Neural cell (in vitro differentiated cells): ENCODE measurements around the gene NEFH. TPM values are rescaled to one million over a fixed set of nuclear protein-coding genes. Genes with fewer than 3 reads are reported as not detected.

Experiments used
- H2AFZ ChIP-seq: fragments of 200-600, 300-800 bp; sonication (generic), shearing (Covaris generic); 2 replicates; pipeline ENCODE4 v1.6.0; 2014; ENCODE audit warnings: low read depth, mild to moderate bottlenecking, antibody characterized with exemption, low read length, moderate library complexity
- H3F3A ChIP-seq: fragments of 200-600 bp; shearing (Covaris generic); 2 replicates; pipeline ENCODE4 v1.6.1; 2016; ENCODE audit warnings: mild to moderate bottlenecking, moderate library complexity, mixed read lengths, antibody characterized with exemption, low read length; ENCODE audit not compliant: insufficient read depth, poor library complexity, severe bottlenecking
- H3K27ac ChIP-seq: fragments of 200-600, 300-800 bp; sonication (generic), shearing (Covaris generic); 2 replicates; pipeline ENCODE4 v1.5.1; 2014; ENCODE audit warnings: mild to moderate bottlenecking, low read length, moderate library complexity
- H3K27me3 ChIP-seq: fragments of 300-800, 200-600 bp; sonication (generic), shearing (Covaris generic); 2 replicates; pipeline ENCODE4 v1.6.0; 2014; ENCODE audit warnings: mild to moderate bottlenecking, low read depth, low read length, moderate library complexity; ENCODE audit not compliant: insufficient read depth
- H3K36me3 ChIP-seq: fragments of 300-800, 200-600 bp; sonication (generic), shearing (Covaris generic); 2 replicates; pipeline ENCODE4 v1.5.1; 2014; ENCODE audit warnings: mild to moderate bottlenecking, antibody characterized with exemption, low read length, moderate library complexity; ENCODE audit not compliant: insufficient read depth
- H3K4me2 ChIP-seq: fragments of 300-800, 200-600 bp; sonication (generic), shearing (Covaris generic); 2 replicates; pipeline ENCODE4 v1.6.0; 2014; ENCODE audit warnings: mild to moderate bottlenecking, low read length
- H3K4me3 ChIP-seq: fragments of 300-800, 200-600 bp; sonication (generic), shearing (Covaris generic); 2 replicates; pipeline ENCODE4 v1.5.1; 2014; ENCODE audit warnings: mild to moderate bottlenecking, low read length, moderate library complexity
- H3K79me2 ChIP-seq: fragments of 200-600 bp; shearing (Covaris generic); replicated peaks from 2 replicates; pipeline ENCODE4 v1.6.0; 2014; ENCODE audit warnings: mild to moderate bottlenecking, low read length, moderate library complexity; ENCODE audit not compliant: insufficient read depth
- H3K9ac ChIP-seq: fragments of 300-800, 200-600 bp; sonication (generic), shearing (Covaris generic); 2 replicates; pipeline ENCODE4 v1.6.1; 2016; ENCODE audit warnings: mild to moderate bottlenecking, low read length, mixed read lengths
- H3K9me2 ChIP-seq: fragments of 200-600 bp; shearing (Covaris generic); 2 replicates; pipeline ENCODE4 v1.6.1; 2016; ENCODE audit warnings: mild to moderate bottlenecking, low read length, mixed read lengths; ENCODE audit not compliant: insufficient read depth
- H3K9me3 ChIP-seq: fragments of 200-600, 300-800 bp; sonication (generic), shearing (Covaris generic); 2 replicates; pipeline ENCODE4 v1.6.1; 2016; ENCODE audit warnings: mild to moderate bottlenecking, mixed run types, low read length, moderate library complexity, mixed read lengths
- H4K20me1 ChIP-seq: fragments of 200-600 bp; shearing (Covaris generic); 2 replicates; pipeline ENCODE4 v1.6.1; 2016; ENCODE audit warnings: mild to moderate bottlenecking, mixed run types; ENCODE audit not compliant: insufficient read depth
- EP300 ChIP-seq: fragments of 450-650 bp; conservative IDR thresholded peaks from 2 replicates; pipeline ENCODE4 v1.6.1; 2014; ENCODE audit warnings: antibody characterized with exemption, mild to moderate bottlenecking, moderate library complexity; ENCODE audit not compliant: poor library complexity, severe bottlenecking
- EZH2 ChIP-seq: fragments of 200-600, 300-800 bp; shearing (Covaris generic), sonication (generic); IDR thresholded peaks from 2 replicates; pipeline ENCODE4 v1.6.1; 2014; ENCODE audit warnings: antibody characterized with exemption, low read length, borderline replicate concordance, mild to moderate bottlenecking; ENCODE audit not compliant: insufficient read depth, poor library complexity, severe bottlenecking
- MXI1 ChIP-seq: fragments of 450-650 bp; conservative IDR thresholded peaks from 2 replicates; pipeline ENCODE4 v1.6.1; 2014; ENCODE audit warnings: antibody characterized with exemption, mild to moderate bottlenecking; ENCODE audit not compliant: poor library complexity, severe bottlenecking
- POLR2AphosphoS5 ChIP-seq: IDR thresholded peaks from 2 replicates; pipeline ENCODE4 v1.6.1; 2012
- RAD21 ChIP-seq: fragments of 450-650 bp; conservative IDR thresholded peaks from 2 replicates; pipeline ENCODE4 v1.6.1; 2014; ENCODE audit warnings: antibody characterized with exemption, mild to moderate bottlenecking, moderate library complexity
- SMC3 ChIP-seq: fragments of 450-650 bp; conservative IDR thresholded peaks from 2 replicates; pipeline ENCODE4 v1.6.1; 2014; ENCODE audit warnings: antibody characterized with exemption, mild to moderate bottlenecking, moderate library complexity; ENCODE audit not compliant: poor library complexity
- TAF1 ChIP-seq: IDR thresholded peaks from 2 replicates; pipeline ENCODE4 v1.6.1; 2012; ENCODE audit warnings: low read depth
- polyA plus RNA-seq: library from polyadenylated mRNA; depleted of rRNA; stranded (reverse); fragments of >200 nt; gene quantifications from 2 replicates; pipeline ENCODE4 v1.2.3, GENCODE V29; 2014
- TF ChIP-seq, protein P1 (sequence below): fragments of 450-650 bp; IDR thresholded peaks from 2 replicates; pipeline ENCODE4 v1.5.1; 2014; ENCODE audit warnings: antibody characterized with exemption, mild to moderate bottlenecking, moderate library complexity; ENCODE audit not compliant: poor library complexity, severe bottlenecking
- TF ChIP-seq, protein P2 (sequence below): IDR thresholded peaks from 2 replicates; pipeline ENCODE4 v1.6.1; 2012; ENCODE audit warnings: borderline replicate concordance

Gene NEFH
- polyA plus RNA-seq, 1 donor from 2014 or later, result 0.05 TPM

DNA sequence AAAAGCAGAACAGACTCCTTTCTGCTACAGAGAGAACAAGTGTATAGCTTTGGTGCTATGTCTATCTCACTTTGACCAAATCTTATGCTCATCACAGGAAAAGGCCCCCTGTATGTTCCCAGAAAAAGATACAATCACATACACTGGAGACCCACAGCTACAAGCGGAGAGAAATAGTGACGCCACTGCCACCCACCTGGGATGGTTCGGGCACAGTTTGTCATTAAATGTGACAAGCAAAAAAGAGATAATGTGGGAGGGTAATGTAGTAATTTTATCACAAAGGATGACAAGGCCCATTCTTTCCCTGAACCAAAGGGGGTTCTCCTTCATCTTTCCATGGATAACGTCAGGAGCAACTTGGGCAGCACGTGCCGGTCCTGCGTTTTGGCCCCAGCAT lies 41.5 kb downstream of the NEFH start:
- no peak overlapping the region for H3K4me2 ChIP-seq
- H3K9ac ChIP-seq, result no peak overlapping the region
- no peaks in the 10 kb centered on the region for H3K9me3 ChIP-seq
- no peaks in the 10 kb centered on the region for H3K27me3 ChIP-seq
- H4K20me1 ChIP-seq, result no peaks in the 10 kb centered on the region
- no peaks in the 10 kb centered on the region for H3K79me2 ChIP-seq
- H3K4me3 ChIP-seq, result no peak overlapping the region
- H2AFZ ChIP-seq, result no peak overlapping the region
- TF ChIP-seq EP300, result no peak
- TF ChIP-seq, protein P1, sequence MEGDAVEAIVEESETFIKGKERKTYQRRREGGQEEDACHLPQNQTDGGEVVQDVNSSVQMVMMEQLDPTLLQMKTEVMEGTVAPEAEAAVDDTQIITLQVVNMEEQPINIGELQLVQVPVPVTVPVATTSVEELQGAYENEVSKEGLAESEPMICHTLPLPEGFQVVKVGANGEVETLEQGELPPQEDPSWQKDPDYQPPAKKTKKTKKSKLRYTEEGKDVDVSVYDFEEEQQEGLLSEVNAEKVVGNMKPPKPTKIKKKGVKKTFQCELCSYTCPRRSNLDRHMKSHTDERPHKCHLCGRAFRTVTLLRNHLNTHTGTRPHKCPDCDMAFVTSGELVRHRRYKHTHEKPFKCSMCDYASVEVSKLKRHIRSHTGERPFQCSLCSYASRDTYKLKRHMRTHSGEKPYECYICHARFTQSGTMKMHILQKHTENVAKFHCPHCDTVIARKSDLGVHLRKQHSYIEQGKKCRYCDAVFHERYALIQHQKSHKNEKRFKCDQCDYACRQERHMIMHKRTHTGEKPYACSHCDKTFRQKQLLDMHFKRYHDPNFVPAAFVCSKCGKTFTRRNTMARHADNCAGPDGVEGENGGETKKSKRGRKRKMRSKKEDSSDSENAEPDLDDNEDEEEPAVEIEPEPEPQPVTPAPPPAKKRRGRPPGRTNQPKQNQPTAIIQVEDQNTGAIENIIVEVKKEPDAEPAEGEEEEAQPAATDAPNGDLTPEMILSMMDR, result no peak
- no peak for TF ChIP-seq TAF1
- no peak for TF ChIP-seq SMC3
- TF ChIP-seq RAD21, result no peak
- no peak for TF ChIP-seq MXI1
- TF ChIP-seq EZH2, result no peak
- TF ChIP-seq, protein P2, sequence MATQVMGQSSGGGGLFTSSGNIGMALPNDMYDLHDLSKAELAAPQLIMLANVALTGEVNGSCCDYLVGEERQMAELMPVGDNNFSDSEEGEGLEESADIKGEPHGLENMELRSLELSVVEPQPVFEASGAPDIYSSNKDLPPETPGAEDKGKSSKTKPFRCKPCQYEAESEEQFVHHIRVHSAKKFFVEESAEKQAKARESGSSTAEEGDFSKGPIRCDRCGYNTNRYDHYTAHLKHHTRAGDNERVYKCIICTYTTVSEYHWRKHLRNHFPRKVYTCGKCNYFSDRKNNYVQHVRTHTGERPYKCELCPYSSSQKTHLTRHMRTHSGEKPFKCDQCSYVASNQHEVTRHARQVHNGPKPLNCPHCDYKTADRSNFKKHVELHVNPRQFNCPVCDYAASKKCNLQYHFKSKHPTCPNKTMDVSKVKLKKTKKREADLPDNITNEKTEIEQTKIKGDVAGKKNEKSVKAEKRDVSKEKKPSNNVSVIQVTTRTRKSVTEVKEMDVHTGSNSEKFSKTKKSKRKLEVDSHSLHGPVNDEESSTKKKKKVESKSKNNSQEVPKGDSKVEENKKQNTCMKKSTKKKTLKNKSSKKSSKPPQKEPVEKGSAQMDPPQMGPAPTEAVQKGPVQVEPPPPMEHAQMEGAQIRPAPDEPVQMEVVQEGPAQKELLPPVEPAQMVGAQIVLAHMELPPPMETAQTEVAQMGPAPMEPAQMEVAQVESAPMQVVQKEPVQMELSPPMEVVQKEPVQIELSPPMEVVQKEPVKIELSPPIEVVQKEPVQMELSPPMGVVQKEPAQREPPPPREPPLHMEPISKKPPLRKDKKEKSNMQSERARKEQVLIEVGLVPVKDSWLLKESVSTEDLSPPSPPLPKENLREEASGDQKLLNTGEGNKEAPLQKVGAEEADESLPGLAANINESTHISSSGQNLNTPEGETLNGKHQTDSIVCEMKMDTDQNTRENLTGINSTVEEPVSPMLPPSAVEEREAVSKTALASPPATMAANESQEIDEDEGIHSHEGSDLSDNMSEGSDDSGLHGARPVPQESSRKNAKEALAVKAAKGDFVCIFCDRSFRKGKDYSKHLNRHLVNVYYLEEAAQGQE, result no peak
- no peak for TF ChIP-seq POLR2AphosphoS5
- H3K9me2 ChIP-seq, result no peaks in the 10 kb centered on the region
- no peak overlapping the region for H3K27ac ChIP-seq
- no peaks in the 10 kb centered on the region for H3F3A ChIP-seq
- H3K36me3 ChIP-seq, result peaks cover 6% of the 10 kb centered on the region

DNA sequence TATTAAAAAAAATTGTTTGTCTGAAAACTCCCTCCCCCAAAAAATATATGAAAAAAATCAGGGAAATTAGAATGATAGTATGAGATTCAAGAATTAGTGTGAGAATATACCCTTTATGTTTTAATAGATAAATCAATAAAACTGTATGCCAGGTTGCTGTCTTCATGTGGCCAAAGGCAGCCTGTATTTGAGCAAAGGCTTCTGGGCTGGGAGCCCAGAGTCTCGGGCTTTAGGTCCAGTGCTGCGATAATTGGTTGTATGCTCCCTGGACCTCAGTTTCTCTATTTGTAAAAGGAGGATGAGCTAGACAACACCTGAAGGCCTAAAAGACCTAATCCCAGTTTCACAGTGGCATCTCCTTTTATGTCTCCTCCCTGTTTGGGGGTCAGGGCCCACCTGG lies 43.7 kb downstream of the NEFH start:
- H3K79me2 ChIP-seq, result no peaks in the 10 kb centered on the region
- no peaks in the 10 kb centered on the region for H3F3A ChIP-seq
- no peak overlapping the region for H3K27ac ChIP-seq
- H4K20me1 ChIP-seq, result no peaks in the 10 kb centered on the region
- peaks cover 6% of the 10 kb centered on the region for H3K36me3 ChIP-seq
- no peaks in the 10 kb centered on the region for H3K9me3 ChIP-seq
- no peak overlapping the region for H3K9ac ChIP-seq
- no peak overlapping the region for H2AFZ ChIP-seq
- H3K4me3 ChIP-seq, result no peak overlapping the region
- no peak overlapping the region for H3K4me2 ChIP-seq
- no peaks in the 10 kb centered on the region for H3K27me3 ChIP-seq
- TF ChIP-seq EZH2, result no peak
- no peak for TF ChIP-seq EP300
- TF ChIP-seq, protein P1, result no peak
- no peak for TF ChIP-seq RAD21
- TF ChIP-seq SMC3, result no peak
- TF ChIP-seq, protein P2, result no peak
- TF ChIP-seq POLR2AphosphoS5, result no peak
- TF ChIP-seq TAF1, result no peak
- TF ChIP-seq MXI1, result no peak
- no peaks in the 10 kb centered on the region for H3K9me2 ChIP-seq
